Mucosa of rectum (tissue), 2 donors: ENCODE data around the gene SCFD2.
A peak's percentile ranks its signal among the peaks of the same experiment; 100 is the strongest.

ENCODE experiments used
- H3K27ac ChIP-seq, 2 donors: one replicate each; pipeline ENCODE4 v1.7.0; 2013; ENCODE audit warnings: inconsistent platforms in 2 of 2, low read depth in 2 of 2, low read length in 2 of 2
- H3K27me3 ChIP-seq, 2 donors: one replicate each; pipeline ENCODE4 v1.7.0; 2013; ENCODE audit warnings: low read length in 2 of 2; ENCODE audit not compliant: control insufficient read depth in 2 of 2, insufficient read depth in 2 of 2
- H3K36me3 ChIP-seq, 2 donors: one replicate each; pipeline ENCODE4 v1.7.0; 2013; ENCODE audit warnings: low read length in 2 of 2; ENCODE audit not compliant: control insufficient read depth in 2 of 2, insufficient read depth in 2 of 2
- H3K4me1 ChIP-seq, 2 donors: one replicate each; pipeline ENCODE4 v1.7.0; 2013; ENCODE audit warnings: low read length in 2 of 2, mild to moderate bottlenecking in 1 of 2; ENCODE audit not compliant: control insufficient read depth in 2 of 2, insufficient read depth in 2 of 2
- H3K4me3 ChIP-seq, 2 donors: one replicate each; pipeline ENCODE4 v1.7.0; 2013; ENCODE audit warnings: low read length in 2 of 2
- H3K9ac ChIP-seq, 2 donors: one replicate each; pipeline ENCODE4 v1.7.0; 2013; ENCODE audit warnings: low read length in 2 of 2, low read depth in 1 of 2, mild to moderate bottlenecking in 1 of 2
- H3K9me3 ChIP-seq, 2 donors: one replicate each; pipeline ENCODE4 v1.7.0; 2013; ENCODE audit warnings: low read length in 2 of 2; ENCODE audit not compliant: control insufficient read depth in 2 of 2
- donor health status: healthy.
- donor health status: Normal muscosa, but diverticular disease.

Gene SCFD2

GRCh38 chr4:53089936-53090729 is 275.7 kb downstream of the SCFD2 start:
- H3K9ac ChIP-seq = no peak overlapping the region
- no peak overlapping the region for H3K27ac ChIP-seq
- H3K4me3 ChIP-seq = no peak overlapping the region
- H3K4me1 ChIP-seq = no peaks in the 10 kb centered on the region
- H3K9me3 ChIP-seq = no peaks in the 10 kb centered on the region
- no peaks in the 10 kb centered on the region for H3K27me3 ChIP-seq
- H3K36me3 ChIP-seq = no peaks in the 10 kb centered on the region

- Histone ChIP-seq H3K27ac (no peak overlapping the region), H3K36me3 (no peaks in the 10 kb centered on the region), H3K4me1 (no peaks in the 10 kb centered on the region), H3K27me3 (no peaks in the 10 kb centered on the region), H3K9ac (no peak overlapping the region), H3K9me3 (peaks cover 0 to 10% of the 10 kb centered on the region in 2 donors), H3K4me3 (no peak overlapping the region)
Measured at GRCh38 chr4:53088152-53088551, 277.7 kb downstream of the SCFD2 start.

GRCh38 chr4:53076374-53076958 is 289.4 kb downstream of the SCFD2 start:
- no peaks in the 10 kb centered on the region for H3K4me1 ChIP-seq
- no peak overlapping the region for H3K9ac ChIP-seq
- H3K4me3 ChIP-seq = no peak overlapping the region
- no peaks in the 10 kb centered on the region for H3K27me3 ChIP-seq
- H3K9me3 ChIP-seq = no peaks in the 10 kb centered on the region
- no peaks in the 10 kb centered on the region for H3K36me3 ChIP-seq
- no peak overlapping the region for H3K27ac ChIP-seq

- Histone ChIP-seq H3K9ac (no peak overlapping the region), H3K27me3 (no peaks in the 10 kb centered on the region), H3K27ac (no peak overlapping the region), H3K36me3 (no peaks in the 10 kb centered on the region), H3K9me3 (no peaks in the 10 kb centered on the region), H3K4me3 (no peak overlapping the region), H3K4me1 (no peaks in the 10 kb centered on the region)
Measured at GRCh38 chr4:53075162-53075785, 290.6 kb downstream of the SCFD2 start.

GRCh38 chr4:53068755-53069330 is 297.0 kb downstream of the SCFD2 start:
- Histone ChIP-seq H3K4me3 (no peak overlapping the region), H3K27ac (no peak overlapping the region), H3K27me3 (no peaks in the 10 kb centered on the region), H3K9ac (no peak overlapping the region), H3K36me3 (no peaks in the 10 kb centered on the region), H3K9me3 (no peaks in the 10 kb centered on the region), H3K4me1 (peaks cover 10 to 16% of the 10 kb centered on the region in 2 donors)

GRCh38 chr4:53067125-53067802 is 298.6 kb downstream of the SCFD2 start:
- Histone ChIP-seq H3K27ac (no peak overlapping the region), H3K9me3 (no peaks in the 10 kb centered on the region), H3K4me3 (no peak overlapping the region), H3K27me3 (no peaks in the 10 kb centered on the region), H3K9ac (no peak overlapping the region), H3K4me1 (peaks cover 10 to 20% of the 10 kb centered on the region in 2 donors), H3K36me3 (no peaks in the 10 kb centered on the region)

- Histone ChIP-seq H3K9ac (no peak overlapping the region), H3K9me3 (no peaks in the 10 kb centered on the region), H3K36me3 (no peaks in the 10 kb centered on the region), H3K4me1 (peaks cover 10 to 20% of the 10 kb centered on the region in 2 donors), H3K27me3 (no peaks in the 10 kb centered on the region), H3K27ac (peak overlapping the region; percentile 38 to 42), H3K4me3 (peak overlapping the region in 1 of 2 donors; percentile 35)
Measured at GRCh38 chr4:53066155-53066554, 299.7 kb downstream of the SCFD2 start.

GRCh38 chr4:53064609-53065008 is 301.3 kb downstream of the SCFD2 start:
- Histone ChIP-seq H3K4me1 (peaks cover 10 to 20% of the 10 kb centered on the region in 2 donors), H3K4me3 (no peak overlapping the region), H3K9ac (no peak overlapping the region), H3K9me3 (no peaks in the 10 kb centered on the region), H3K27ac (no peak overlapping the region), H3K36me3 (no peaks in the 10 kb centered on the region), H3K27me3 (no peaks in the 10 kb centered on the region)

GRCh38 chr4:53061091-53061850 is 304.6 kb downstream of the SCFD2 start:
- Histone ChIP-seq H3K4me3 (no peak overlapping the region), H3K9ac (no peak overlapping the region), H3K36me3 (no peaks in the 10 kb centered on the region), H3K4me1 (peaks cover 3 to 20% of the 10 kb centered on the region in 2 donors), H3K27me3 (no peaks in the 10 kb centered on the region), H3K9me3 (no peaks in the 10 kb centered on the region), H3K27ac (no peak overlapping the region)
